ENCODE results near the gene SHISA7.

- TF ChIP-seq CTCF (IDR thresholded peaks at IDR 0.05; ENCODE audit: low read depth, low read length, missing input control) (no peak), REST (IDR thresholded peaks at IDR 0.05) (no peak), YY1 (IDR thresholded peaks at IDR 0.05) (no peak), NR2F2 (IDR thresholded peaks at IDR 0.05) (no peak), TAF1 (conservative IDR thresholded peaks at IDR 0.05) (no peak), MAX (IDR thresholded peaks at IDR 0.05) (no peak), JUND (IDR thresholded peaks at IDR 0.05) (no peak), FOXA1 (IDR thresholded peaks at IDR 0.05) (no peak), RAD21 (IDR thresholded peaks at IDR 0.05) (no peak)
These were observed 21.1 kb upstream of the SHISA7 start for GRCh38 chr19:55464039-55464661.
